Measurements from ENCODE around the gene ADISSP.

The ADISSP gene

DNA sequence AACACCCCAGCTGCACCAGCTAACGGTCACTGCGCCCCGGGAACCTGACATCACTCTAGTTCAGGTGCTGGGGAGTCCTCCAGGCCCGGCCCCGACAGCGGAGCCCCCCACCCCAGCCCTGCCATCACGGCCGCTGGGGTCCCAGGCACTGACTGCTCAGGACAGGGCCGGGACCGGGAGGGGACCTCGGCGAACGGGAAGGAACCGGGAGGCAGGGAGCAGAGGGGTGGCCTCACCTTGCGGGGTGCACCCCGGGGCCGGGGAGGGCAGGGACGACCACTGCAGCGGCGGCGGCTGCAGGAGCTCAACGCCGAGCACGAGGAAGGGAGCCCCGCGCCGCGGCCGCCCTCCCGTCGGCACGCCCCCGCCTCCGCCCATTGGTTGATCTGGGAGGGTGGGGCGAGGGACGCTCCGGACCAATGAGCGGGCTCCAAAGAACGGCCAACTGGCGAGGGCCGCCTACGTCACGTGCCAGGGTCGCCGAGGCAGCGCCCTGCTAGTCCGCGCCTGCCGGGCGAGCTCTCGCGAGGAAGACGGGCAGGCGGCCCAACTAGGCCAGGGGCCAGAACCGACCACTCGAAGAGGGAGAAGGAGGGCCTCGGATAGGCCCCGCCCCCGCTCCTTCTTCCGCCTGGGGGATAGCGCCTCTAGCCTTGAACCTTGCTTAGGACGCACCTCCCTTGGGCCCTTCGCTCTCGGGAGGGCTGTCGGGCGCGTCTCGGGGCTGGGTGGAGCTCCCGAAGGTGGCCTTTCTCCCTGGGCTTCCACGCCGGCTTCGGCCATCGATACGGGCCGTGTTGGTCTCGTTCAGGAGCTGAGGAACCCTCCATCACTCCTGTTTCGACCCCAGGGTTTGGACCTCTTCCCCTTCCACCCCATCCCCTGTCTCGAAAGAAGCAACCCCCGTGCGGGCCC, at the start of gene ADISSP:
ADISSP (minus strand) TSS at position 327 of the 915 bp plus-strand sequence. CDS start 7,653 bp downstream, outside the sequence.
- peak; percentile 92 for ATAC-seq
- TF ChIP-seq ZNF70 (CRISPR knock-in tag; IDR thresholded peaks at IDR 0.05) (no peak), GLIS3 (CRISPR knock-in tag; IDR thresholded peaks at IDR 0.05) (no peak), ZNF8 (CRISPR knock-in tag; IDR thresholded peaks at IDR 0.05) (no peak), BACH2 (CRISPR knock-in tag; IDR thresholded peaks at IDR 0.05; ENCODE audit: borderline replicate concordance) (no peak), CSDC2 (CRISPR knock-in tag; IDR thresholded peaks at IDR 0.05) (no peak), TOX (CRISPR knock-in tag; IDR thresholded peaks at IDR 0.05; ENCODE audit: borderline replicate concordance) (no peak), ZFP3 (CRISPR knock-in tag; IDR thresholded peaks at IDR 0.05) (no peak)
- TF ChIP-seq, protein P1, sequence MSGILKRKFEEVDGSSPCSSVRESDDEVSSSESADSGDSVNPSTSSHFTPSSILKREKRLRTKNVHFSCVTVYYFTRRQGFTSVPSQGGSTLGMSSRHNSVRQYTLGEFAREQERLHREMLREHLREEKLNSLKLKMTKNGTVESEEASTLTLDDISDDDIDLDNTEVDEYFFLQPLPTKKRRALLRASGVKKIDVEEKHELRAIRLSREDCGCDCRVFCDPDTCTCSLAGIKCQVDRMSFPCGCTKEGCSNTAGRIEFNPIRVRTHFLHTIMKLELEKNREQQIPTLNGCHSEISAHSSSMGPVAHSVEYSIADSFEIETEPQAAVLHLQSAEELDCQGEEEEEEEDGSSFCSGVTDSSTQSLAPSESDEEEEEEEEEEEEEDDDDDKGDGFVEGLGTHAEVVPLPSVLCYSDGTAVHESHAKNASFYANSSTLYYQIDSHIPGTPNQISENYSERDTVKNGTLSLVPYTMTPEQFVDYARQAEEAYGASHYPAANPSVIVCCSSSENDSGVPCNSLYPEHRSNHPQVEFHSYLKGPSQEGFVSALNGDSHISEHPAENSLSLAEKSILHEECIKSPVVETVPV (CRISPR knock-in tag; IDR thresholded peaks at IDR 0.05) = no peak
- TF ChIP-seq, protein P2, sequence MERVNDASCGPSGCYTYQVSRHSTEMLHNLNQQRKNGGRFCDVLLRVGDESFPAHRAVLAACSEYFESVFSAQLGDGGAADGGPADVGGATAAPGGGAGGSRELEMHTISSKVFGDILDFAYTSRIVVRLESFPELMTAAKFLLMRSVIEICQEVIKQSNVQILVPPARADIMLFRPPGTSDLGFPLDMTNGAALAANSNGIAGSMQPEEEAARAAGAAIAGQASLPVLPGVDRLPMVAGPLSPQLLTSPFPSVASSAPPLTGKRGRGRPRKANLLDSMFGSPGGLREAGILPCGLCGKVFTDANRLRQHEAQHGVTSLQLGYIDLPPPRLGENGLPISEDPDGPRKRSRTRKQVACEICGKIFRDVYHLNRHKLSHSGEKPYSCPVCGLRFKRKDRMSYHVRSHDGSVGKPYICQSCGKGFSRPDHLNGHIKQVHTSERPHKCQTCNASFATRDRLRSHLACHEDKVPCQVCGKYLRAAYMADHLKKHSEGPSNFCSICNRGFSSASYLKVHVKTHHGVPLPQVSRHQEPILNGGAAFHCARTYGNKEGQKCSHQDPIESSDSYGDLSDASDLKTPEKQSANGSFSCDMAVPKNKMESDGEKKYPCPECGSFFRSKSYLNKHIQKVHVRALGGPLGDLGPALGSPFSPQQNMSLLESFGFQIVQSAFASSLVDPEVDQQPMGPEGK (CRISPR knock-in tag; IDR thresholded peaks at IDR 0.05; ENCODE audit: borderline replicate concordance) = no peak

DNA sequence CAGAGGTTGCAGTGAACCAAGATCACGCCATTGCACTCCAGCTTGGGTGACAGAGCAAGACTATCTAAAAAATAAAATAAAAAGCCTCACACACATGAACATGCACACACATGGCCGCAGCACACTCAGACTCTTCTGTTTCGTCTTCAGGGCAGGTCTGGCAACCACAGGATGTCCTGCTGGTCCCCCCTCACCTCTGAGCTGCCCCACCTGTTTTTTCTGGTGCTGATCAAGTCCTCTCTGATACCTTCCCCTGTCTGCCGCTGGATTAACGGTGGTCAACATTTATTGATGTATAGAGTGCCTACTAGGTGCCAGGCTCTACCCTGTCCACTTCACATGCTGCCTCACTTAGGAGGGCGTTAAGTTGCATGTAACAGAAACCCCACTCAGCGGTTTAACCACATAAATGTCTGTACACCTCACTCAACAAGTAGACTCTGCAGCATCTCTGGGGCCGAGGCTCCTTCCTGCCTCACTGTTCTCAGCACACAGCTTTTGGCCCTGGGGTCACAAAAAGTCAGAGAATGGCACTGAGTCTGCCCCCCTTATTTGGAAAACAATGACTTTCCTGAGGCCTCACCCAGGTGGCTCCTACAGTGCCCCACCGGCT, 48.3 kb upstream of the ADISSP start:
- no peak for ATAC-seq
- TF ChIP-seq ZNF70 (CRISPR knock-in tag; IDR thresholded peaks at IDR 0.05) = no peak
- TF ChIP-seq, protein P2 (CRISPR knock-in tag; IDR thresholded peaks at IDR 0.05; ENCODE audit: borderline replicate concordance) = no peak
- no peak for TF ChIP-seq OSR1 (CRISPR knock-in tag; IDR thresholded peaks at IDR 0.05)
- TF ChIP-seq TCF4 (CRISPR knock-in tag; IDR thresholded peaks at IDR 0.05; ENCODE audit: borderline replicate concordance) = no peak
- TF ChIP-seq ZFP3 (CRISPR knock-in tag; IDR thresholded peaks at IDR 0.05) = no peak
- TF ChIP-seq, protein P1 (CRISPR knock-in tag; IDR thresholded peaks at IDR 0.05) = no peak
- no peak for TF ChIP-seq CSDC2 (CRISPR knock-in tag; IDR thresholded peaks at IDR 0.05)
- no peak for TF ChIP-seq PPARA (CRISPR knock-in tag; IDR thresholded peaks at IDR 0.05; ENCODE audit: borderline replicate concordance)
- TF ChIP-seq RARB (CRISPR knock-in tag; IDR thresholded peaks at IDR 0.05) = no peak
- no peak for TF ChIP-seq ARNTL (CRISPR knock-in tag; IDR thresholded peaks at IDR 0.05; ENCODE audit: borderline replicate concordance, low read depth)
- no peak for TF ChIP-seq GLIS3 (CRISPR knock-in tag; IDR thresholded peaks at IDR 0.05)

DNA sequence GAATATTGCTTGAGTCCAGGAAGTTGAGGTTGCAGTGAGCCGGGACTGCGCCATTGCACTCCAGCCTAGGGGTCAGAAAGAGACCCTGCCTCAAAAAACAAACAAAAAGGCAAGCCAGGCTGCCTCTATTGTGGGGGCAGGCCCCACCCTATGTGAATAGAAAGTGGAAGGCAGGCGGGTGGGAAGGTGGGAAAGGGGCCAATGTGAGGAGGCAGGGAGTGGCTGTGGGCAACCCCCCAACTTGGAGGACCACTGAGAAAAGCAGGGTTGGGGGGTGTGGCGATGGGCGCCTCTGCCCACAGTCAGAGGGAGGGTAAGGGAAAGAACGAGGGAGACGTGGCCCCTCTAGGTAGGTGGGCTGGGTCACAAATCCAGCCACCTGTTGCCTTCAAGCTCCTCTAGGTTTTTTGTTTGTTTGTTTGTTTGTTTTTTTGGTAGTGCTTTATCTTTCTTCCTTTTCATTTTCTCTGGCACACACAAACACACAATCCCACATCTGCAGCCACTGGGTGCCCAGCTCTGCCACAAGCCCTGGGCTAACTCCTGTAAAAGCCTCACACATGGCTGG, 47.5 kb upstream of the ADISSP start:
- no peak for ATAC-seq
- no peak for TF ChIP-seq TOX (CRISPR knock-in tag; IDR thresholded peaks at IDR 0.05; ENCODE audit: borderline replicate concordance)
- TF ChIP-seq ZNF70 (CRISPR knock-in tag; IDR thresholded peaks at IDR 0.05) = no peak
- TF ChIP-seq, protein P3, sequence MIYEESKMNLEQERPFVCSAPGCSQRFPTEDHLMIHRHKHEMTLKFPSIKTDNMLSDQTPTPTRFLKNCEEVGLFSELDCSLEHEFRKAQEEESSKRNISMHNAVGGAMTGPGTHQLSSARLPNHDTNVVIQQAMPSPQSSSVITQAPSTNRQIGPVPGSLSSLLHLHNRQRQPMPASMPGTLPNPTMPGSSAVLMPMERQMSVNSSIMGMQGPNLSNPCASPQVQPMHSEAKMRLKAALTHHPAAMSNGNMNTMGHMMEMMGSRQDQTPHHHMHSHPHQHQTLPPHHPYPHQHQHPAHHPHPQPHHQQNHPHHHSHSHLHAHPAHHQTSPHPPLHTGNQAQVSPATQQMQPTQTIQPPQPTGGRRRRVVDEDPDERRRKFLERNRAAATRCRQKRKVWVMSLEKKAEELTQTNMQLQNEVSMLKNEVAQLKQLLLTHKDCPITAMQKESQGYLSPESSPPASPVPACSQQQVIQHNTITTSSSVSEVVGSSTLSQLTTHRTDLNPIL (CRISPR knock-in tag; IDR thresholded peaks at IDR 0.05; ENCODE audit: low read depth) = no peak
